ENCODE results near the gene HPCAL1. TPM values are rescaled to one million over a fixed set of nuclear protein-coding genes. Genes with fewer than 3 reads are reported as not detected.

The HPCAL1 gene
- total and polyA plus RNA-seq, 2 of the 4 experiments (the other 2 are of a cell fraction), result 8.2 to 33.7 TPM

- TF ChIP-seq ELK1 (IDR thresholded peaks at IDR 0.05; ENCODE audit: borderline replicate concordance, low read depth, low read length), result no peak
Measured at GRCh38 chr2:10357193-10358169, 54.8 kb downstream of the HPCAL1 start (continued).

GRCh38 chr2:10359246-10359645 is 56.5 kb downstream of the HPCAL1 start:
- no peak overlapping the region for H3K4me2 ChIP-seq (ENCODE audit: low read depth, low read length)
- no peak overlapping the region for H2BK120ac ChIP-seq (ENCODE audit: low read depth, low read length)
- H2AFZ ChIP-seq (replicated peaks; ENCODE audit: low read length, poor library complexity), result no peak overlapping the region
- H2BK5ac ChIP-seq (ENCODE audit: low read depth, low read length, poor library complexity, severe bottlenecking), result no peak overlapping the region
- no peak overlapping the region for H3K9ac ChIP-seq (ENCODE audit: low read depth, low read length)
- H3K27ac ChIP-seq (ENCODE audit: insufficient read depth, low read length), result no peak overlapping the region
- H3K79me1 ChIP-seq (ENCODE audit: low read depth in 1 of 2, low read length in 2 of 2), result peaks cover 0 to 25% of the 10 kb centered on the region in 2 experiments; a peak in 3 of 4 replicates
- H2BK20ac ChIP-seq (ENCODE audit: low read depth, low read length), result no peak overlapping the region
- H3K4me3 ChIP-seq (ENCODE audit: insufficient read depth, low read depth, low read length), result no peak overlapping the region
- no peak overlapping the region for H4K91ac ChIP-seq (ENCODE audit: insufficient read depth, low read depth, low read length)
- H2BK15ac ChIP-seq (ENCODE audit: low read depth, low read length), result no peak overlapping the region
- dilution Hi-C loops (cut with HindIII; ENCODE audit: low sequenced_read_pairs, unreplicated experiment) (no loop called here), in situ Hi-C loops (cut with MboI; ENCODE audit: low sequenced_read_pairs) (no loop called here), intact Hi-C loops (cut with micrococcal nuclease) (no loop called here)
- no peak overlapping the region for H2AK5ac ChIP-seq (ENCODE audit: low read depth, low read length)
- H3K56ac ChIP-seq (ENCODE audit: extremely low read depth, insufficient read depth, low read length), result no peak overlapping the region
- H3K18ac ChIP-seq (ENCODE audit: low read depth, low read length), result no peak overlapping the region
- DNase-seq, result no peak
- H4K5ac ChIP-seq (ENCODE audit: low read depth, low read length), result no peak overlapping the region
- peaks cover 6% of the 10 kb centered on the region; the same call in 1 of the 2 replicates for H3K4me1 ChIP-seq (ENCODE audit: control insufficient read depth, insufficient read depth, low read length)
- peaks cover 17% of the 10 kb centered on the region for H4K20me1 ChIP-seq (ENCODE audit: insufficient read depth, low read length)
- ChIA-PET POLR2A (ENCODE audit: unreplicated experiment) (no interaction called here), CTCF (no interaction called here)
- WGBS, 2 experiments (ENCODE audit: extremely low coverage in 2 of 2, insufficient read length in 1 of 2), result no CpG with 5 or more reads among the region's 8 CpGs
- BruUV-seq (replicated peaks), result no TSS peak
- no peaks in the 10 kb centered on the region; the same call in 1 of the 2 replicates for H3K36me3 ChIP-seq (ENCODE audit: control insufficient read depth, insufficient read depth, low read length)
- H3K4ac ChIP-seq (ENCODE audit: low read depth, low read length), result no peak overlapping the region
- ATAC-seq (ENCODE audit: low read depth), result no peak
- H3K23ac ChIP-seq (ENCODE audit: low read depth, low read length), result no peak overlapping the region
- H3K14ac ChIP-seq (replicated peaks; ENCODE audit: low read depth, low read length), result no peak overlapping the region
- H3K9me1 ChIP-seq (ENCODE audit: insufficient read depth, low read length), result peaks cover 4% of the 10 kb centered on the region; the same call in 1 of the 2 replicates
- no peak overlapping the region for H4K8ac ChIP-seq (ENCODE audit: low read depth in 2 of 2, low read length in 2 of 2)
- H3K27me3 ChIP-seq (ENCODE audit: control insufficient read depth, insufficient read depth, low read length), result no peaks in the 10 kb centered on the region
- no peaks in the 10 kb centered on the region for H3K9me3 ChIP-seq (ENCODE audit: control insufficient read depth, insufficient read depth, low read length)
- no peak overlapping the region for H2AK9ac ChIP-seq (replicated peaks; ENCODE audit: low read depth, low read length, poor library complexity)
- TF ChIP-seq SMC3 (IDR thresholded peaks at IDR 0.05; ENCODE audit: low read depth, low read length) (no peak), CHD1 (IDR thresholded peaks at IDR 0.05; ENCODE audit: low read depth, low read length) (no peak), NFE2L2 (IDR thresholded peaks at IDR 0.05; ENCODE audit: low read depth, low read length) (no peak), FOS (IDR thresholded peaks at IDR 0.05; ENCODE audit: low read depth, low read length) (no peak), USF2 (IDR thresholded peaks at IDR 0.05; ENCODE audit: low read depth, low read length) (no peak), RFX5 (IDR thresholded peaks at IDR 0.05; ENCODE audit: low read depth, low read length) (no peak), RCOR1 (IDR thresholded peaks at IDR 0.05; ENCODE audit: insufficient replicate concordance, low read length) (no peak), MAFK (IDR thresholded peaks at IDR 0.05; ENCODE audit: low read depth, low read length) (no peak), BHLHE40 (IDR thresholded peaks at IDR 0.05; ENCODE audit: low read depth, low read length) (no peak), CTCF (conservative IDR thresholded peaks at IDR 0.05; ENCODE audit: low read depth, low read length) (no peak), POLR2A (IDR thresholded peaks at IDR 0.05; ENCODE audit: low read depth, low read length) (no peak)
